HG03159 (cell line): Measurements from ENCODE around the gene ATXN7.

Experiments
- ATAC-seq: cut with Tn5 transposase; IDR thresholded peaks from one replicate; pipeline ENCODE4 v1.9.1; 2021; ENCODE audit warnings: mild to moderate bottlenecking, moderate library complexity; ENCODE audit not compliant: unreplicated experiment

Gene ATXN7

GRCh38 chr3:64011685-64012084 is 148.0 kb downstream of the ATXN7 start:
- no peak for ATAC-seq

DNA sequence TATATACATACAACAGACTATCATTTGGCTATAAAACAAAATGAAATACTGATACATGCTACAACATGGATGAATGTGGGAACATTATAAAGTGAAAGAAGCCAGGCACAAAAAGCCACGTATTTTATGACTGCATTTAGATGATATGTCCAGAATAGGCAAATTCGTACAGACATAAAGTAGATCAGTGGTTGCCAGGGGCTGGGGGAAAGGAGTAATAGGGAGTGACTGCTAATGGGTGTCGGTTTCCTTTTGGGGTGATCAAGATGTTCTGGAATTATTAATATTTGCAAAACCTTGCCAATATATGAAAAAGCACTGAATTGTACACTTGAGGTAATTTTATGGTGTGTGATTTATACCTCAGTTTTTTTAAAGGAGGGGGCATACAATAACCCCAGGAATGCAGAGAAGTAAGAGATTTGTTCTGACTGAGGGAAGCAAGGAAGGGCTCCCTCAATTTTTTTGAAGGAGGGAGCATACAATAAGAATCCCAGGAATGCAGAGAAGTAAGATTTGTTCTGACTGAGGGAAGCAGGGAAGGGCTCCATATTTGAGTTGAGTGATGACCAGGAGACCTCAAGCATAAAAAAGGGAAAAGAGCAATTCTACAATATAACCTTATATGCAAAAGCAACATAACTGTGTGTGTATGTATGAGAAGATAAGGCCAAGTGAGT is 153.4 kb downstream of the ATXN7 start:
- no peak for ATAC-seq

GRCh38 chr3:64019271-64019670 is 155.6 kb downstream of the ATXN7 start:
- ATAC-seq = no peak

- no peak for ATAC-seq
These were observed 156.2 kb downstream of the ATXN7 start for GRCh38 chr3:64019879-64020278.

DNA sequence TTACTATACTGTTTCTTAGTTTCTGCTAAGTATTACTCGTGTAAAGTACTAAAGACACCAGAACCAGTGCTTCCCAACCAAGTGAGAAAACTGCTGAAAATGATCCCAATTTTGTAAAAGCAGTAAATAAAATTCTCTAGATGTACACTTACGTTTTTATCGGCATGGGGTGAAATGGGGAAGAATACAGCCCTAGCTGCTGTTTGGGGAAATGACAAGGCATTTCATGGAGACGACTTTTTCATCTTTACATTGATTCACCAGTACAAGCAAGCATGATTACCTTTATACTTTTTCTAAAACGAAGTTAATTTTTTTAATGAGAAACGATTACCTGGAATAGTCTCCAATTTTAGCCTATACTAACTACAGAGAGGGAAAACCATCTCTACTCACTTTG is 158.3 kb downstream of the ATXN7 start:
- no peak for ATAC-seq

- no peak for ATAC-seq
These were observed 159.0 kb downstream of the ATXN7 start for GRCh38 chr3:64022451-64023186.

DNA sequence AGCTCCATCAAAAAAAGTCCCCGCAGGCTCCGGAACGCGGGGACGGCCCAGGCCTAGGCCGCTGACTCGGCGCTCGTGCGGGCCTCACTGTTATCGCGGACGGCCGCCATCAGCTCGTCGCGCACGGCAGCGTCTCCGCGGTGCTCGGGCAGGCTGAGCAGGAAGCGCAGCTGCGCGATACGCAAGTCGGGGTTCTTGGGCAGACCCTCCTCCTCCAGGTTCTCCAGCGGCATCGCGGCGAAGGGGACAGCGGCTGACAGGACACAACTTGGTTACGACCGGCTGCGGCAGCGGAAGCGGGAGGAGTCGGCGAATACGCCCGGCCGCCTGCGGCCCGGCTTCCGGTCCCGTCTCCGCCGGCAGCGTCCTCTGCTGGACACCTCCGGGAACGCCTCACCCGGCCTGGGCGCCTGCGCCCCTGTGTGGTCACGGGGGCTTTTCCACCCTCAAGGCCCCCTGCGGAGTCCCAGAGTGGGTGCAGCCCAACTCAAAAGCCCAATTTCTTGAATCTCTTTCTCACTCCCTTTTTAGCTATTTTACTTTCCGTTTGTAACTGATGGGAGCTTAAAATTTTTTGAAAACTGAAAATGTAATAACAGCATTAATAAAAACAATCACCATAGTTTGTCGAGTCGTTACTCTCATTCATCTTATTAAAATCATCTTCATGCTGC is 159.7 kb downstream of the ATXN7 start, which contains the start of gene PSMD6:
Gene PSMD6, minus strand, starts transcription at position 308 of the 674 bp plus-strand sequence. Its CDS starts 75 bp downstream, at position 233.
- ATAC-seq = peak; percentile 97

DNA sequence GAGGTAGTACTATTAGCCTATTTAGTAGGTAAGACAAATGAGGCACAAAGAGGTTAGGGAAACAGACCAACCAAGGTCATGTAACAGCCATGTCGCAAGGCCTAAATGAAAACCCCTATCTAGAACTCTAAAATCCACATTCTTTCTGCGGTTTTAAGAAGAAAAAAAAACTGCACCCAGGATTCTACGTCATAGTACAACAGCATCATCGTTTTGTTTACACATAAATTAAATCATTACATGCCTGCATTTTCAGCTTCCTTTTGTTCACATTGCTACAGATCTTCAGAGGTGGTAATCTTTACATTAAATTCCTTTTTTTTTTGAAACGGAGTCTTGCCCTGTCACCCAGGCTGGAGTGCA is 160.2 kb downstream of the ATXN7 start:
- no peak for ATAC-seq

- ATAC-seq = no peak
These were observed 162.7 kb downstream of the ATXN7 start for GRCh38 chr3:64026346-64026745.

- ATAC-seq = no peak
These were observed 164.0 kb downstream of the ATXN7 start for GRCh38 chr3:64027658-64028057.

- ATAC-seq = no peak
These were observed 165.1 kb downstream of the ATXN7 start for GRCh38 chr3:64028754-64029153.

GRCh38 chr3:64029287-64029686 is 165.6 kb downstream of the ATXN7 start:
- no peak for ATAC-seq

DNA sequence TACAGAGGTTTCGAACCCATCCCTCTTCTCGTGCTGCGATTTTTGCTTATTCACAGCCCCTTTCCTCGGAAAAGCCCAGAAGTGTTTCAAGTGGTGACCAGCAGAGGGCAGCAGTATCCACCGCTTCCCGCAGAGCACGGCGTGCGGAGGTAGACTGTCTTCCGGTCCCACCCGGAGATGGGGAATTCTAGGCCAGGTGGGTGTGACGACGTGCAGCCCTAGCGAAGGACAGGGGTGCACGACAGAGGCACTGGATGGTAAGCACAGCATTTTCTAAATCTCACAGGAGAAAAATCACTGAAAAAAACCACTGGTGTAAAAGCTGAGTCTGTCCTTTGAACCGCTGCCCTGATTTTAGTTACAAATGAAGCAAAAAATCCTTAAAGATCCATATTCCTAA is 167.1 kb downstream of the ATXN7 start:
- ATAC-seq = peak; percentile 88

DNA sequence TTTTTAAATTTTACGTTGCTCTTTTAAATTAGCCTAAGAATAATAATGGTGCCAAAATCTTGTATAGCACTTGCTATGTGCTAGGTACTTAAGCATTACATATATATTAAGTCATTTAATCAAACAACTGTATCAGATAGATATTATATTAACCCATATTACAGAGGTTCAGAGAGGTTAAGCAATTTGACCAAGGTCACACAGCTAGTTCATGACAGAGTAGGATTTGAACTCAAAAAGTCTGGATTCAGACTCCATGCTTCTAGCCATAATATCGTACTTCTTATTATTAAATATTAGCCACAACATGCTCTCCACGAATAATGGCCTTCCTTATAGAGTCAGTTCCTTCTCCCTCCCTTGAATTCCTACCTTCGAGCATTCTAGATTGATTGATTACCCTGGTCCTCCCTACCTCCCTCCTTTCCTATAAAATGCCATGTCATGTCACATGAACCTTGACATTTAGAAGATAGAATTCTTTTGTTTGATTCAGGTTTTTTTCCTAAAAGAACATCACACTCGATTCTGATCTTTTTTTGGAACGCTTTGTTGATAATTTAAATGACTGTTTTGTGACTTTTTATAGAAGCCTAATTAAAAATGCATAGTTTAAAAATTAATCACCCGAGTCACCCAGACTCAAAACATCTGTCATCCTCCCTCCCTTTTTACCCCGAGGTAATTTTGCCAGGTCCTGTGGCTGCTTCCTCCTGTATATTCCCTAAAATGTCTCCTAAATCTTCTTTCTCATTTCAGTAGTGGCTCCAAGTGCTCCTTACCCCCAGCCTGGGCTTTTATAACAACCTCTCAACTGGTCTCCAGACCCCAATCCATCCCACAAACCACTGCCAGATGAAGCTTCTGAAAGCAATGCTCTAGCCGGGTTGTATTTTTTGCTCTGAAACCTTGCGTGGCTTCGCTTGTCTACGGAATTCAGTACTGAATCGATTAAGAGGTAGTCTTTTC is 168.2 kb downstream of the ATXN7 start:
- ATAC-seq = no peak

- no peak for ATAC-seq
These were observed 169.4 kb downstream of the ATXN7 start for GRCh38 chr3:64033069-64033468.

GRCh38 chr3:64037084-64037483 is 173.4 kb downstream of the ATXN7 start:
- ATAC-seq = no peak

- ATAC-seq = no peak
These were observed 174.6 kb downstream of the ATXN7 start for GRCh38 chr3:64038253-64038767.

DNA sequence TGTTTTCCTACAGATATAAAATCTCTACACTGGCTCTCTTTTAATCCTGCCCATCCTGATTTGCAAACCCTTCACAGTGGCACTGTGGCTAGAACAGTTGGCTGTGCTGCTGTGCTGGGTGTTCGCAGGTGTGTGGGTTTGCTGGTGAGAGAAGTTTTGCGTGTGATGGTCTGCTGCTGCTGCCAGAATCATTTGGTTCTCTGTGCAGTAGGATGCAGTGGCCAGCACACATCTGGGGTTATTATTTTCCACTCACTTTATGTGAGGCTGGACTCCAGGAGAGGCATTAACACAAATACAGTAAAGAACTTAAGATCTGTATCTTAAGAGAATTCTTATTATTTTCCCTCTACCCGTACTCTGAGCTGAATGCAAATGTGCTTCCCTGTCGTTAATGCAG is 175.7 kb downstream of the ATXN7 start:
- no peak for ATAC-seq

DNA sequence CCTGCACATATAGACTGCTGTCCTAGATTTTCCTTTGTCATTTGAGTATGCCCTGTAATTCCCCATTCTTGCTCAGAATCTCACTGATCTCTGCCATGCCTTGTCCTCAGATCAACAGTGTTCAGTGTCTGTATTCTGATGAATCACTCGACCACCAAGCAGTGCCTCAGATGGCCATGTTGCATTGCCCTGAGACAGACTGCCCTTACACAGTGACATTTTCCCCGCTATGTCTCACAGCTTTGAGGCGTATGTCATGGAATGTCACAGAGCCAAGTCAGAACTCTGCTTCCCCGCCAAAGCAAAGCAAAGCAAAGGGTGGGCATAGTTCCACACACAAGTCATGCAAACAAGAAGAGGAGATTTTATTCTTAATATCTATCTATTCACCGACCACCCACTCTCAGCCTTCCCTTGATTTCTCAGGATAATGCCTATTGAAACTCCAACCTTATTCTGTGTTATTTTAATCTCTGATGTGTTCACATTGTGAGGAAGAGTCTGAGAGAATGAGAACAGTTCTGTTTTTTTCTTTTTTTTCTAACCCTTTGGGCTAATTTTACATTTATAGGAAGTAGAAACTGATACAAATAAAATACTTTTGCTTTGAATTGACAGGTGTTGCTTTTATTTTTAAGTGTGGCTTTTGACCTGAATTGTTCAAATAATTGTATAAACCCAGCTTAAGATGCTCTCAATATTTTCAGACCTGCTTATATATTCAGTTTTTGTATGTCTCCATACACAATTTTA is 176.5 kb downstream of the ATXN7 start:
- no peak for ATAC-seq

DNA sequence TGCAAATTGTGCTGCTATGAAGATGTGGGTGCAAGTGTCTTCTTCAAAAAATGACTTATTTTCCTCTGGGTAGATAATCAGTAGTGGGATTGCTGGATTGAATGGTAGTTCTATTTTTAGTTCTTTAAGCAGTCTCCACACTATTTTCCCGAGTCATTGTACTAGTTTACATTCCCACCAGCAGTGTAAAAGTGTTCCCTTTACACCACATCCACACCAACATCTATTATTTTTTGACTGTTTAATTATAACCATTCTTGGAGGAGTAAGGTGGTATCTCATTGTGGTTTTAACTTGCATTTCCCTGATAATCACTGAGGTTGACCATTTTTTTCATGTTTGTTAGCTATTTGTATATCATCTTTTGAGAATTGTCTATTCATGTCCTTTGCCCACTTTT is 179.3 kb downstream of the ATXN7 start:
- no peak for ATAC-seq
